ENCODE measurements around the gene LPAR1.

GRCh38 chr9:111037708-111038330 lies 451 bp downstream of the LPAR1 start:
- TF ChIP-seq SP1 (IDR thresholded peaks at IDR 0.05; ENCODE audit: low read depth, low read length) (no peak), RAD21 (IDR thresholded peaks at IDR 0.05 in 1 of 2, conservative IDR thresholded peaks at IDR 0.05 in 1 of 2; ENCODE audit: low read depth in 2 of 2, low read length in 2 of 2) (peak; percentile 35 to 65), JUN (IDR thresholded peaks at IDR 0.05; ENCODE audit: low read depth, low read length) (no peak), EGR1 (IDR thresholded peaks at IDR 0.05; ENCODE audit: borderline replicate concordance, low read depth, low read length) (no peak), RNF2 (IDR thresholded peaks at IDR 0.05; ENCODE audit: borderline replicate concordance, low read depth, low read length, missing control alignments, poor library complexity, severe bottlenecking) (no peak)
- TF ChIP-seq, protein P1, sequence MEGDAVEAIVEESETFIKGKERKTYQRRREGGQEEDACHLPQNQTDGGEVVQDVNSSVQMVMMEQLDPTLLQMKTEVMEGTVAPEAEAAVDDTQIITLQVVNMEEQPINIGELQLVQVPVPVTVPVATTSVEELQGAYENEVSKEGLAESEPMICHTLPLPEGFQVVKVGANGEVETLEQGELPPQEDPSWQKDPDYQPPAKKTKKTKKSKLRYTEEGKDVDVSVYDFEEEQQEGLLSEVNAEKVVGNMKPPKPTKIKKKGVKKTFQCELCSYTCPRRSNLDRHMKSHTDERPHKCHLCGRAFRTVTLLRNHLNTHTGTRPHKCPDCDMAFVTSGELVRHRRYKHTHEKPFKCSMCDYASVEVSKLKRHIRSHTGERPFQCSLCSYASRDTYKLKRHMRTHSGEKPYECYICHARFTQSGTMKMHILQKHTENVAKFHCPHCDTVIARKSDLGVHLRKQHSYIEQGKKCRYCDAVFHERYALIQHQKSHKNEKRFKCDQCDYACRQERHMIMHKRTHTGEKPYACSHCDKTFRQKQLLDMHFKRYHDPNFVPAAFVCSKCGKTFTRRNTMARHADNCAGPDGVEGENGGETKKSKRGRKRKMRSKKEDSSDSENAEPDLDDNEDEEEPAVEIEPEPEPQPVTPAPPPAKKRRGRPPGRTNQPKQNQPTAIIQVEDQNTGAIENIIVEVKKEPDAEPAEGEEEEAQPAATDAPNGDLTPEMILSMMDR (IDR thresholded peaks at IDR 0.05; ENCODE audit: control extremely low read depth in 1 of 3, insufficient read depth in 1 of 3, low read depth in 1 of 3, low read length in 3 of 3): peak; percentile 41 to 70 (median 54)
